Esophagus muscularis mucosa (tissue), 4 donors: ENCODE measurements around the gene RXRA.

Experiments
- CTCF ChIP-seq, 3 experiments: fragments of 200-600 bp in 2 of 3; fragments of 450-650 bp in 1 of 3; sonication (generic) in 2 of 3; IDR thresholded peaks; one replicate each; pipeline ENCODE4 v1.5.1; 2017 to 2019; ENCODE audit warnings: antibody characterized with exemption in 3 of 3, mild to moderate bottlenecking in 2 of 3, moderate library complexity in 1 of 3
- EP300 ChIP-seq: sonication (generic); formaldehyde crosslinking; IDR thresholded peaks from one replicate; pipeline ENCODE4 v1.6.1; 2017; ENCODE audit warnings: antibody characterized with exemption
- POLR2AphosphoS5 ChIP-seq, 2 donors: sonication (generic); formaldehyde crosslinking; IDR thresholded peaks; one replicate each; pipeline ENCODE4 v1.6.1; 2017; ENCODE audit warnings: antibody characterized with exemption in 2 of 2

- TF ChIP-seq EP300 (no peak), CTCF (IDR thresholded peaks at IDR 0.05) (no peak), POLR2AphosphoS5 (IDR thresholded peaks at IDR 0.05) (peak in 1 of 2 donors; percentile 30)
These were observed 17.4 kb downstream of the RXRA start for GRCh38 chr9:134343637-134344036.
